ENCODE results near the gene JAG1.

DNA sequence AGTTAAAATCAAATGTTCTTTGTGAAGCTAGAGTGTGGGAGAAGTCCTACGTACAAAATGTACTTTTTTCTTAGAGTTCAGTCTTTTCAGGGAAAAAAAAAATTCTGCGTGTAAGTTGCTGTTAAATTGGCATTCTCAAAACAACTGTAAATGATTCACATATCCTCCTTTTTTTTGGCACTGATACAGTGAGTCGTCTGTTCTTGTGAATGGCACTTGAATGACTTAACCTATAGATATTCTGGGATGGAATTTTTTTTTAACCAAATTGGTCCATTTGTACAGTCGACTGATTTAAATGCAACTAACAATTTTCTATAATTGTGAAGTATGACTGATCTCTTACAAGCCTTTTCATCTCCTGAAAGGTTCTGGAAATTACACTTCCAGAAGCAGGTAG, 5.5 kb upstream of the JAG1 start:
- TF ChIP-seq YY1 (tag by site-specific recombination; IDR thresholded peaks at IDR 0.05), result no peak
- TF ChIP-seq REPIN1 (tag by site-specific recombination; IDR thresholded peaks at IDR 0.05; ENCODE audit: low read depth), result no peak
- TF ChIP-seq ZNF133 (tag by site-specific recombination; IDR thresholded peaks at IDR 0.05), result no peak
- no peak for TF ChIP-seq ZNF560 (tag by site-specific recombination; IDR thresholded peaks at IDR 0.05; ENCODE audit: borderline replicate concordance)
- TF ChIP-seq, protein P1, sequence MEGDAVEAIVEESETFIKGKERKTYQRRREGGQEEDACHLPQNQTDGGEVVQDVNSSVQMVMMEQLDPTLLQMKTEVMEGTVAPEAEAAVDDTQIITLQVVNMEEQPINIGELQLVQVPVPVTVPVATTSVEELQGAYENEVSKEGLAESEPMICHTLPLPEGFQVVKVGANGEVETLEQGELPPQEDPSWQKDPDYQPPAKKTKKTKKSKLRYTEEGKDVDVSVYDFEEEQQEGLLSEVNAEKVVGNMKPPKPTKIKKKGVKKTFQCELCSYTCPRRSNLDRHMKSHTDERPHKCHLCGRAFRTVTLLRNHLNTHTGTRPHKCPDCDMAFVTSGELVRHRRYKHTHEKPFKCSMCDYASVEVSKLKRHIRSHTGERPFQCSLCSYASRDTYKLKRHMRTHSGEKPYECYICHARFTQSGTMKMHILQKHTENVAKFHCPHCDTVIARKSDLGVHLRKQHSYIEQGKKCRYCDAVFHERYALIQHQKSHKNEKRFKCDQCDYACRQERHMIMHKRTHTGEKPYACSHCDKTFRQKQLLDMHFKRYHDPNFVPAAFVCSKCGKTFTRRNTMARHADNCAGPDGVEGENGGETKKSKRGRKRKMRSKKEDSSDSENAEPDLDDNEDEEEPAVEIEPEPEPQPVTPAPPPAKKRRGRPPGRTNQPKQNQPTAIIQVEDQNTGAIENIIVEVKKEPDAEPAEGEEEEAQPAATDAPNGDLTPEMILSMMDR (tag by site-specific recombination; IDR thresholded peaks at IDR 0.05), result no peak
- TF ChIP-seq ZNF10 (tag by site-specific recombination; IDR thresholded peaks at IDR 0.05), result no peak
- TF ChIP-seq ZNF138 (tag by site-specific recombination; IDR thresholded peaks at IDR 0.05; ENCODE audit: borderline replicate concordance), result no peak
- TF ChIP-seq, protein P2, sequence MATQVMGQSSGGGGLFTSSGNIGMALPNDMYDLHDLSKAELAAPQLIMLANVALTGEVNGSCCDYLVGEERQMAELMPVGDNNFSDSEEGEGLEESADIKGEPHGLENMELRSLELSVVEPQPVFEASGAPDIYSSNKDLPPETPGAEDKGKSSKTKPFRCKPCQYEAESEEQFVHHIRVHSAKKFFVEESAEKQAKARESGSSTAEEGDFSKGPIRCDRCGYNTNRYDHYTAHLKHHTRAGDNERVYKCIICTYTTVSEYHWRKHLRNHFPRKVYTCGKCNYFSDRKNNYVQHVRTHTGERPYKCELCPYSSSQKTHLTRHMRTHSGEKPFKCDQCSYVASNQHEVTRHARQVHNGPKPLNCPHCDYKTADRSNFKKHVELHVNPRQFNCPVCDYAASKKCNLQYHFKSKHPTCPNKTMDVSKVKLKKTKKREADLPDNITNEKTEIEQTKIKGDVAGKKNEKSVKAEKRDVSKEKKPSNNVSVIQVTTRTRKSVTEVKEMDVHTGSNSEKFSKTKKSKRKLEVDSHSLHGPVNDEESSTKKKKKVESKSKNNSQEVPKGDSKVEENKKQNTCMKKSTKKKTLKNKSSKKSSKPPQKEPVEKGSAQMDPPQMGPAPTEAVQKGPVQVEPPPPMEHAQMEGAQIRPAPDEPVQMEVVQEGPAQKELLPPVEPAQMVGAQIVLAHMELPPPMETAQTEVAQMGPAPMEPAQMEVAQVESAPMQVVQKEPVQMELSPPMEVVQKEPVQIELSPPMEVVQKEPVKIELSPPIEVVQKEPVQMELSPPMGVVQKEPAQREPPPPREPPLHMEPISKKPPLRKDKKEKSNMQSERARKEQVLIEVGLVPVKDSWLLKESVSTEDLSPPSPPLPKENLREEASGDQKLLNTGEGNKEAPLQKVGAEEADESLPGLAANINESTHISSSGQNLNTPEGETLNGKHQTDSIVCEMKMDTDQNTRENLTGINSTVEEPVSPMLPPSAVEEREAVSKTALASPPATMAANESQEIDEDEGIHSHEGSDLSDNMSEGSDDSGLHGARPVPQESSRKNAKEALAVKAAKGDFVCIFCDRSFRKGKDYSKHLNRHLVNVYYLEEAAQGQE (tag by site-specific recombination; IDR thresholded peaks at IDR 0.05), result no peak
- TF ChIP-seq, protein P3, sequence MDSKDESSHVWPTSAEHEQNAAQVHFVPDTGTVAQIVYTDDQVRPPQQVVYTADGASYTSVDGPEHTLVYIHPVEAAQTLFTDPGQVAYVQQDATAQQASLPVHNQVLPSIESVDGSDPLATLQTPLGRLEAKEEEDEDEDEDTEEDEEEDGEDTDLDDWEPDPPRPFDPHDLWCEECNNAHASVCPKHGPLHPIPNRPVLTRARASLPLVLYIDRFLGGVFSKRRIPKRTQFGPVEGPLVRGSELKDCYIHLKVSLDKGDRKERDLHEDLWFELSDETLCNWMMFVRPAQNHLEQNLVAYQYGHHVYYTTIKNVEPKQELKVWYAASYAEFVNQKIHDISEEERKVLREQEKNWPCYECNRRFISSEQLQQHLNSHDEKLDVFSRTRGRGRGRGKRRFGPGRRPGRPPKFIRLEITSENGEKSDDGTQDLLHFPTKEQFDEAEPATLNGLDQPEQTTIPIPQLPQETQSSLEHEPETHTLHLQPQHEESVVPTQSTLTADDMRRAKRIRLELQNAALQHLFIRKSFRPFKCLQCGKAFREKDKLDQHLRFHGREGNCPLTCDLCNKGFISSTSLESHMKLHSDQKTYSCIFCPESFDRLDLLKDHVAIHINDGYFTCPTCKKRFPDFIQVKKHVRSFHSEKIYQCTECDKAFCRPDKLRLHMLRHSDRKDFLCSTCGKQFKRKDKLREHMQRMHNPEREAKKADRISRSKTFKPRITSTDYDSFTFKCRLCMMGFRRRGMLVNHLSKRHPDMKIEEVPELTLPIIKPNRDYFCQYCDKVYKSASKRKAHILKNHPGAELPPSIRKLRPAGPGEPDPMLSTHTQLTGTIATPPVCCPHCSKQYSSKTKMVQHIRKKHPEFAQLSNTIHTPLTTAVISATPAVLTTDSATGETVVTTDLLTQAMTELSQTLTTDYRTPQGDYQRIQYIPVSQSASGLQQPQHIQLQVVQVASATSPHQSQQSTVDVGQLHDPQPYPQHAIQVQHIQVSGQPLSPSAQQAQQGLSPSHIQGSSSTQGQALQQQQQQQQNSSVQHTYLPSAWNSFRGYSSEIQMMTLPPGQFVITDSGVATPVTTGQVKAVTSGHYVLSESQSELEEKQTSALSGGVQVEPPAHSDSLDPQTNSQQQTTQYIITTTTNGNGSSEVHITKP (tag by site-specific recombination; IDR thresholded peaks at IDR 0.05), result no peak
- TF ChIP-seq, protein P4, sequence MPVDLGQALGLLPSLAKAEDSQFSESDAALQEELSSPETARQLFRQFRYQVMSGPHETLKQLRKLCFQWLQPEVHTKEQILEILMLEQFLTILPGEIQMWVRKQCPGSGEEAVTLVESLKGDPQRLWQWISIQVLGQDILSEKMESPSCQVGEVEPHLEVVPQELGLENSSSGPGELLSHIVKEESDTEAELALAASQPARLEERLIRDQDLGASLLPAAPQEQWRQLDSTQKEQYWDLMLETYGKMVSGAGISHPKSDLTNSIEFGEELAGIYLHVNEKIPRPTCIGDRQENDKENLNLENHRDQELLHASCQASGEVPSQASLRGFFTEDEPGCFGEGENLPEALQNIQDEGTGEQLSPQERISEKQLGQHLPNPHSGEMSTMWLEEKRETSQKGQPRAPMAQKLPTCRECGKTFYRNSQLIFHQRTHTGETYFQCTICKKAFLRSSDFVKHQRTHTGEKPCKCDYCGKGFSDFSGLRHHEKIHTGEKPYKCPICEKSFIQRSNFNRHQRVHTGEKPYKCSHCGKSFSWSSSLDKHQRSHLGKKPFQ (tag by site-specific recombination; IDR thresholded peaks at IDR 0.05), result no peak
- TF ChIP-seq ZFP41 (tag by site-specific recombination; IDR thresholded peaks at IDR 0.05; ENCODE audit: borderline replicate concordance), result no peak

Data from HEK293 (cell line).